Measurements from ENCODE around the gene ZNF425. TPM values are rescaled to one million over a fixed set of nuclear protein-coding genes. Genes with fewer than 3 reads are reported as not detected.

ZNF425 gene
- total RNA-seq, 2 experiments from 2014 or later = 0.67 to 1.0 TPM

GRCh38 chr7:149085866-149086265, 40.3 kb downstream of the ZNF425 start:
- H3K4me1 Mint-ChIP-seq = peaks cover 10% of the 10 kb centered on the region

GRCh38 chr7:149084407-149084806, 41.7 kb downstream of the ZNF425 start:
- CTCF ChIA-PET = interaction anchor here (0.6 to 3.7 kb wide), 7 partner anchors 12 to 1855 kb away, joined by 3 to 14 read pairs (median 4); no protein-coding TSS in a partner anchor
- no peak overlapping the region for H3K4me3 Mint-ChIP-seq

More at GRCh38 chr7:149085866-149086265, 40.3 kb downstream of the ZNF425 start:
- ChIA-PET POLR2A (no interaction called here), CTCF (interaction anchor here (1.3 to 3.7 kb wide), 2 partner anchors 20 to 67 kb away, joined by 3 to 14 read pairs; no protein-coding TSS in a partner anchor)
- Mint-ChIP-seq H3K27ac (no peak overlapping the region), H3K36me3 (ENCODE audit: low read depth) (peaks cover 34% of the 10 kb centered on the region), H3K4me3 (no peak overlapping the region), H3K9me3 (peaks cover 18% of the 10 kb centered on the region), H3K27me3 (no peaks in the 10 kb centered on the region)
- no peak for DNase-seq

GRCh38 chr7:149081914-149082313, 44.2 kb downstream of the ZNF425 start:
- H3K36me3 Mint-ChIP-seq (ENCODE audit: low read depth) = peaks cover 33% of the 10 kb centered on the region
- no peaks in the 10 kb centered on the region for H3K27me3 Mint-ChIP-seq
- CTCF ChIA-PET = interaction anchor here (3.7 kb wide), 1 partner anchor 16 kb away, joined by 14 read pairs; no protein-coding TSS in a partner anchor
- H3K4me3 Mint-ChIP-seq = no peak overlapping the region
- H3K4me1 Mint-ChIP-seq = peaks cover 2% of the 10 kb centered on the region
- H3K27ac Mint-ChIP-seq = no peak overlapping the region
- POLR2A ChIA-PET = no interaction called here
- H3K9me3 Mint-ChIP-seq = peaks cover 18% of the 10 kb centered on the region
- DNase-seq = no peak

More at GRCh38 chr7:149084407-149084806, 41.7 kb downstream of the ZNF425 start:
- POLR2A ChIA-PET = no interaction called here
- peaks cover 18% of the 10 kb centered on the region for H3K9me3 Mint-ChIP-seq
- no peak for DNase-seq
- H3K4me1 Mint-ChIP-seq = peaks cover 6% of the 10 kb centered on the region
- H3K27ac Mint-ChIP-seq = no peak overlapping the region
- no peaks in the 10 kb centered on the region for H3K27me3 Mint-ChIP-seq
- H3K36me3 Mint-ChIP-seq (ENCODE audit: low read depth) = peaks cover 35% of the 10 kb centered on the region

GRCh38 chr7:149077594-149077993, 48.5 kb downstream of the ZNF425 start:
- ChIA-PET POLR2A (no interaction called here), CTCF (interaction anchor here (3.5 kb wide), 1 partner anchor 12 kb away, joined by 15 read pairs; no protein-coding TSS in a partner anchor)
- Mint-ChIP-seq H3K9me3 (no peaks in the 10 kb centered on the region), H3K36me3 (ENCODE audit: low read depth) (peaks cover 16% of the 10 kb centered on the region), H3K27me3 (no peaks in the 10 kb centered on the region), H3K4me1 (peaks cover 8% of the 10 kb centered on the region), H3K27ac (no peak overlapping the region), H3K4me3 (no peak overlapping the region)
- DNase-seq = no peak

- ChIA-PET POLR2A (no interaction called here), CTCF (interaction anchor here (3.5 kb wide), 1 partner anchor 9 kb away, joined by 15 read pairs; no protein-coding TSS in a partner anchor)
These were observed 50.8 kb downstream of the ZNF425 start for GRCh38 chr7:149075286-149075685.

GRCh38 chr7:149074116-149074885, 51.8 kb downstream of the ZNF425 start:
- no peak for DNase-seq
- Mint-ChIP-seq H3K36me3 (ENCODE audit: low read depth) (peaks cover 22% of the 10 kb centered on the region), H3K4me3 (no peak overlapping the region), H3K27ac (no peak overlapping the region), H3K4me1 (peaks cover 8% of the 10 kb centered on the region), H3K9me3 (no peaks in the 10 kb centered on the region), H3K27me3 (no peaks in the 10 kb centered on the region)
- ChIA-PET POLR2A (no interaction called here), CTCF (interaction anchor here (0.6 to 3.5 kb wide), 2 partner anchors 8 to 13 kb away, joined by 3 to 15 read pairs; no protein-coding TSS in a partner anchor)

More at GRCh38 chr7:149075286-149075685, 50.8 kb downstream of the ZNF425 start:
- peaks cover 8% of the 10 kb centered on the region for H3K4me1 Mint-ChIP-seq
- H3K36me3 Mint-ChIP-seq (ENCODE audit: low read depth) = peaks cover 22% of the 10 kb centered on the region
- H3K27ac Mint-ChIP-seq = no peak overlapping the region
- DNase-seq = no peak
- H3K4me3 Mint-ChIP-seq = no peak overlapping the region
- H3K27me3 Mint-ChIP-seq = no peaks in the 10 kb centered on the region
- no peaks in the 10 kb centered on the region for H3K9me3 Mint-ChIP-seq

GRCh38 chr7:149072438-149072775, 53.7 kb downstream of the ZNF425 start:
- H3K27me3 Mint-ChIP-seq = no peaks in the 10 kb centered on the region
- no peaks in the 10 kb centered on the region for H3K9me3 Mint-ChIP-seq
- DNase-seq = no peak
- no peak overlapping the region for H3K27ac Mint-ChIP-seq
- ChIA-PET POLR2A (interaction anchor here (0.6 kb wide), 1 partner anchor 339 kb away, joined by 3 read pairs; no protein-coding TSS in a partner anchor), CTCF (interaction anchor here (0.9 to 2.0 kb wide), 5 partner anchors 12 to 79 kb away, joined by 3 to 9 read pairs (median 5); no protein-coding TSS in a partner anchor)
- H3K4me3 Mint-ChIP-seq = no peak overlapping the region
- H3K4me1 Mint-ChIP-seq = peaks cover 8% of the 10 kb centered on the region
- peaks cover 26% of the 10 kb centered on the region for H3K36me3 Mint-ChIP-seq (ENCODE audit: low read depth)

- peak; percentile 42 for DNase-seq
- H3K4me1 Mint-ChIP-seq = peaks cover 8% of the 10 kb centered on the region
- no peaks in the 10 kb centered on the region for H3K27me3 Mint-ChIP-seq
- H3K27ac Mint-ChIP-seq = peak overlapping the region; percentile 75
- ChIA-PET CTCF (interaction anchor here (0.8 to 2.0 kb wide), 5 partner anchors 12 to 80 kb away, joined by 3 to 9 read pairs (median 5); partner anchors contain the start of gene ZNF425), POLR2A (interaction anchor here (0.6 kb wide), 1 partner anchor 339 kb away, joined by 3 read pairs; no protein-coding TSS in a partner anchor)
- no peak overlapping the region for H3K4me3 Mint-ChIP-seq
- no peaks in the 10 kb centered on the region for H3K9me3 Mint-ChIP-seq
- H3K36me3 Mint-ChIP-seq (ENCODE audit: low read depth) = peaks cover 22% of the 10 kb centered on the region
These were observed 54.3 kb downstream of the ZNF425 start for GRCh38 chr7:149071641-149072437.

GRCh38 chr7:149071182-149071635, 54.9 kb downstream of the ZNF425 start:
- Mint-ChIP-seq H3K4me1 (peaks cover 6% of the 10 kb centered on the region), H3K9me3 (no peaks in the 10 kb centered on the region), H3K27me3 (no peaks in the 10 kb centered on the region), H3K36me3 (ENCODE audit: low read depth) (peaks cover 20% of the 10 kb centered on the region), H3K4me3 (no peak overlapping the region), H3K27ac (no peak overlapping the region)
- no peak for DNase-seq
- POLR2A ChIA-PET = no interaction called here
- CTCF ChIA-PET = interaction anchor here (0.6 to 2.0 kb wide), 5 partner anchors 11 to 251 kb away, joined by 3 to 9 read pairs (median 4); partner anchors contain the start of gene ZNF425

GRCh38 chr7:149070372-149071125, 55.6 kb downstream of the ZNF425 start:
- H3K27ac Mint-ChIP-seq = no peak overlapping the region
- H3K4me3 Mint-ChIP-seq = no peak overlapping the region
- POLR2A ChIA-PET = no interaction called here
- H3K4me1 Mint-ChIP-seq = peaks cover 9% of the 10 kb centered on the region
- no peaks in the 10 kb centered on the region for H3K27me3 Mint-ChIP-seq
- no peak for DNase-seq
- CTCF ChIA-PET = interaction anchor here (0.6 to 1.1 kb wide), 2 partner anchors 21 to 252 kb away, joined by 3 to 4 read pairs; no protein-coding TSS in a partner anchor
- peaks cover 20% of the 10 kb centered on the region for H3K36me3 Mint-ChIP-seq (ENCODE audit: low read depth)
- no peaks in the 10 kb centered on the region for H3K9me3 Mint-ChIP-seq

GRCh38 chr7:149067869-149068268, 58.3 kb downstream of the ZNF425 start:
- peaks cover 10% of the 10 kb centered on the region for H3K4me1 Mint-ChIP-seq
- peak; percentile 21 for DNase-seq
- no peak overlapping the region for H3K4me3 Mint-ChIP-seq
- peaks cover 14% of the 10 kb centered on the region for H3K36me3 Mint-ChIP-seq (ENCODE audit: low read depth)
- H3K9me3 Mint-ChIP-seq = no peaks in the 10 kb centered on the region
- H3K27me3 Mint-ChIP-seq = no peaks in the 10 kb centered on the region
- no peak overlapping the region for H3K27ac Mint-ChIP-seq
- POLR2A ChIA-PET = no interaction called here
- CTCF ChIA-PET = no interaction called here

GRCh38 chr7:149063476-149063875, 62.6 kb downstream of the ZNF425 start:
- Mint-ChIP-seq H3K4me3 (no peak overlapping the region), H3K4me1 (peaks cover 10% of the 10 kb centered on the region), H3K27ac (no peak overlapping the region), H3K9me3 (no peaks in the 10 kb centered on the region), H3K27me3 (no peaks in the 10 kb centered on the region), H3K36me3 (ENCODE audit: low read depth) (peaks cover 4% of the 10 kb centered on the region)
- DNase-seq = no peak
- ChIA-PET CTCF (no interaction called here), POLR2A (no interaction called here)

All from activated CD4-positive, alpha-beta T cell treated with anti-CD3 and anti-CD28 coated beads, Interleukin-2, amount 10 ng/mL, durations not matched to agents 7 days and 5 days (primary cell).